Measurements from ENCODE around the gene GRK2. TPM values are rescaled to one million over a fixed set of nuclear protein-coding genes. Genes with fewer than 3 reads are reported as not detected.

Gene GRK2
- total RNA-seq, 1 donor from 2014 or later: 53.8 TPM

GRCh38 chr11:67310246-67311050 lies 44.2 kb downstream of the GRK2 start:
- H3K4me1 ChIP-seq: no peaks in the 10 kb centered on the region
- no peak for DNase-seq
- no peak for TF ChIP-seq CTCF (IDR thresholded peaks at IDR 0.05; ENCODE audit: borderline replicate concordance)
- no peaks in the 10 kb centered on the region for H3K9me3 ChIP-seq (replicated peaks)
- no peak overlapping the region for H3K4me3 ChIP-seq
- no peaks in the 10 kb centered on the region for H3K27me3 ChIP-seq (ENCODE audit: low read depth)
- H3K27ac ChIP-seq (replicated peaks): no peak overlapping the region
- peaks cover 15% of the 10 kb centered on the region for H3K36me3 ChIP-seq
- intact Hi-C loops (cut with micrococcal nuclease): no loop called here

GRCh38 chr11:67311051-67311555 lies 44.8 kb downstream of the GRK2 start:
- Histone ChIP-seq H3K27ac (replicated peaks) (no peak overlapping the region), H3K4me3 (no peak overlapping the region), H3K4me1 (no peaks in the 10 kb centered on the region), H3K36me3 (peaks cover 15% of the 10 kb centered on the region), H3K9me3 (replicated peaks) (no peaks in the 10 kb centered on the region), H3K27me3 (ENCODE audit: low read depth) (no peaks in the 10 kb centered on the region)
- intact Hi-C loops (cut with micrococcal nuclease): no loop called here
- no peak for DNase-seq
- TF ChIP-seq CTCF (IDR thresholded peaks at IDR 0.05; ENCODE audit: borderline replicate concordance): no peak

GRCh38 chr11:67311556-67312082 lies 45.3 kb downstream of the GRK2 start:
- H3K4me1 ChIP-seq: peaks cover 3% of the 10 kb centered on the region
- no peak overlapping the region for H3K27ac ChIP-seq (replicated peaks)
- TF ChIP-seq CTCF (IDR thresholded peaks at IDR 0.05; ENCODE audit: borderline replicate concordance): no peak
- H3K9me3 ChIP-seq (replicated peaks): no peaks in the 10 kb centered on the region
- DNase-seq: no peak
- intact Hi-C loops (cut with micrococcal nuclease): no loop called here
- H3K27me3 ChIP-seq (ENCODE audit: low read depth): no peaks in the 10 kb centered on the region
- H3K4me3 ChIP-seq: no peak overlapping the region
- peaks cover 15% of the 10 kb centered on the region for H3K36me3 ChIP-seq

GRCh38 chr11:67312187-67313021 lies 46.1 kb downstream of the GRK2 start:
- H3K27me3 ChIP-seq (ENCODE audit: low read depth): no peaks in the 10 kb centered on the region
- no peak for TF ChIP-seq CTCF (IDR thresholded peaks at IDR 0.05; ENCODE audit: borderline replicate concordance)
- DNase-seq: no peak
- no peak overlapping the region for H3K4me3 ChIP-seq
- intact Hi-C loops (cut with micrococcal nuclease): no loop called here
- H3K27ac ChIP-seq (replicated peaks): no peak overlapping the region
- no peaks in the 10 kb centered on the region for H3K9me3 ChIP-seq (replicated peaks)
- H3K4me1 ChIP-seq: peaks cover 10% of the 10 kb centered on the region
- H3K36me3 ChIP-seq: peaks cover 13% of the 10 kb centered on the region

- no peak for TF ChIP-seq CTCF (IDR thresholded peaks at IDR 0.05; ENCODE audit: borderline replicate concordance)
- no peaks in the 10 kb centered on the region for H3K27me3 ChIP-seq (ENCODE audit: low read depth)
- H3K36me3 ChIP-seq: peaks cover 12% of the 10 kb centered on the region
- no peak overlapping the region for H3K27ac ChIP-seq (replicated peaks)
- H3K9me3 ChIP-seq (replicated peaks): no peaks in the 10 kb centered on the region
- intact Hi-C loops (cut with micrococcal nuclease): no loop called here
- H3K4me1 ChIP-seq: peaks cover 16% of the 10 kb centered on the region
- DNase-seq: no peak
- H3K4me3 ChIP-seq: no peak overlapping the region
These were observed 47.0 kb downstream of the GRK2 start for GRCh38 chr11:67313125-67313890.
